Measurements from ENCODE around the gene MIER2.

GRCh38 chr19:374183-374885, 29.7 kb upstream of the MIER2 start:
- no peak for TF ChIP-seq RAD21 (IDR thresholded peaks at IDR 0.05)
- no peak for TF ChIP-seq CTCF (IDR thresholded peaks at IDR 0.05; ENCODE audit: low read depth, low read length, missing input control)
- no peak for TF ChIP-seq REST (IDR thresholded peaks at IDR 0.05)
- TF ChIP-seq HNF4A (conservative IDR thresholded peaks at IDR 0.05), result no peak
- TF ChIP-seq MAX (IDR thresholded peaks at IDR 0.05), result no peak

Data from liver (tissue), 3 donors.